Midbrain (tissue), 1 donor: Measurements from ENCODE around the gene PSMC2.
"Not testable (repeated sequence)": the region's sequence is repeated elsewhere in the genome, so short reads cannot be mapped to it uniquely, and the experiment has no call there.

ENCODE experiments used
- DNase-seq: peaks from one replicate; lab custom pipeline; 2025; lab: John Stamatoyannopoulos, UW

Gene PSMC2

GRCh38 chr7:103379270-103379975 lies 32.0 kb downstream of the PSMC2 start:
- no peak for DNase-seq

- DNase-seq, result no peak
Measured at GRCh38 chr7:103380395-103381191, 33.1 kb downstream of the PSMC2 start.

- DNase-seq, result no peak
Measured at GRCh38 chr7:103381280-103382031, 34.0 kb downstream of the PSMC2 start.

DNA sequence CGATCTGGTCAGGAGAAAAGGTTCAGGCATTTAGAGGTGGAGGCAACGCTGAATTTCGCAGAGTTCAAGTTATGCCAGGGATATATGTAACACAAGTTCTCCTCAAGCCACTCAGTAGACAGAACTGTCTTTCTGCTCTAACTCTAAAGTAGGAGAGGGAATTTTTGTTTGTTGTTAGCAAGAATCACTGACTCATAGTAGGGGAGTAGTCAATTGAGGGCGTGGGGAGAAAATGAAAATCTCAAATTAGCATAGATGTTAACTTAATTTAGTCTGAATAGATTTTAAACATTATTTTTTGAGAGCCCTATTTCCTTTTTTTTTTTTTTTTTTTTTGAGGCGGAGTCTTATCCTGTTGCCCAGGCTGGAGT lies 34.6 kb downstream of the PSMC2 start:
- no peak for DNase-seq

GRCh38 chr7:103387242-103387641 lies 39.8 kb downstream of the PSMC2 start:
- DNase-seq, result no peak

DNA sequence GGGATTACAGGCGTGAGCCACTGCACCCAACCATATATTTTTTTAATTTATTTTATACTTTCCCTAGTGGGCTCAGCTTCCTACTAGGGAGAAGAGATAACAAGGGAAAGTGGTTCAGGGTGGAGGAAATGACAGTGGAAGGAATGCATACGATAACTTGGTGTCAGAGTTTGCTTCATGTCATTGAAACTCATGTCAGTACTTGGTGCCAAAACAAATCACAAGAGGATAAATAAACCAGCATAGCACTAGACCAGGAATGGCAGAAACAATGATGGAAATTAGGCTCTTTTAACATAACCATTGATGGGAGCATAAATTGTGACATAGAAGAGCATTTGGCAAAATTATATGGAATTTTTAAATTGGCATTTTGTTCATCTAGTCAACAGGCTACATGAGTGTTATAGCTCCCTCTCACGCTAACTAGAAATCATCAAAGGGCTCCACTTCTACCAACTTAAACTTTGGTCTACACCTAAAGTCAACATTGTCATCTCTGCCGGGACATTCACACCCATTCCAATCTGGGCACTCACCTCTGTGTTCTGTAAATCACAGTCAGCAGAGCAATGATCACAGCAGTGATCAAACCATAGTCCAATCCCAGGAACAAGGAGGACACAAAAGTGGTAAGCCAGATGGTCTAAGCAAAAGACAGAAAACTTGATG lies 41.2 kb downstream of the PSMC2 start:
- no peak for DNase-seq

DNA sequence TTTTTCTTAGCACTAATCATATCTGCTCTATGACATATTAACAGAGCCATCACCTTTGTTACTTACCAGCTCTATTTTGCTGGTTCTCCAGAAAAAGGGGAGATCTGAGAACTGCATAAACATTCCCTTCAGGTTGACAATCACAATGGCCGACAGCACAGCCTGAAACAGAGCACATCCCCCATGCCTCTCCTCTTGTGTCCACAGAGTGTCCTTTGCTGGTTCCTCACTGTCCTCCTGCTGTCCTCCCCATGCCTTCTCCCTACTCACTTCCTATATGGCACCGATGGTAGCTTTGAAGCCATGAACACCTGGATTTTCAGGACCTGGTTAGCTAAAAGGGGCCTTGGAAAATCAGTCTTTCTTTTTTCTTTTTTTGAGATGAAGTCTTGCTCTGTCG lies 41.8 kb downstream of the PSMC2 start:
- no peak for DNase-seq

- no peak for DNase-seq
Measured at GRCh38 chr7:103391150-103391549, 43.7 kb downstream of the PSMC2 start.

DNA sequence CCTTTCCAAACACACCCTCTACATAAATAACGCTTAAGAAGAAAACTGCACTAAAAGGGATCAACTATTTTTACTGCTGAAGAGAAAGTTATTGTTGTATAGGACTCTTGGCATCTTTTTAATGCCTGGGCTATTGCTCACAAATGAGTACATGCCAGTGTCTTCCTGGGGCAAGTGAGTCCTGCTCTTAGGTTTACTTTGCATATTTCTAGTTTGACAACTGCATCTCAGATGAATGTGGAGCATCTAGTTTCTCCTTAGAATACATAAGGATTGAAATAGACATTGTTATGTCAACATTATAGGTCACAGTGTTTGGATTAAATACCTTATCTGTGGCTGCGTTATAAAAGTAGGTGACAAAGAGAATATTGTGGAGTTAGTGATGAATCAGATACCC lies 44.5 kb downstream of the PSMC2 start:
- no peak for DNase-seq

GRCh38 chr7:103394566-103394965 lies 47.1 kb downstream of the PSMC2 start:
- no peak for DNase-seq

GRCh38 chr7:103395071-103395470 lies 47.6 kb downstream of the PSMC2 start:
- DNase-seq, result no peak

GRCh38 chr7:103396471-103396870 lies 49.0 kb downstream of the PSMC2 start:
- no peak for DNase-seq

DNA sequence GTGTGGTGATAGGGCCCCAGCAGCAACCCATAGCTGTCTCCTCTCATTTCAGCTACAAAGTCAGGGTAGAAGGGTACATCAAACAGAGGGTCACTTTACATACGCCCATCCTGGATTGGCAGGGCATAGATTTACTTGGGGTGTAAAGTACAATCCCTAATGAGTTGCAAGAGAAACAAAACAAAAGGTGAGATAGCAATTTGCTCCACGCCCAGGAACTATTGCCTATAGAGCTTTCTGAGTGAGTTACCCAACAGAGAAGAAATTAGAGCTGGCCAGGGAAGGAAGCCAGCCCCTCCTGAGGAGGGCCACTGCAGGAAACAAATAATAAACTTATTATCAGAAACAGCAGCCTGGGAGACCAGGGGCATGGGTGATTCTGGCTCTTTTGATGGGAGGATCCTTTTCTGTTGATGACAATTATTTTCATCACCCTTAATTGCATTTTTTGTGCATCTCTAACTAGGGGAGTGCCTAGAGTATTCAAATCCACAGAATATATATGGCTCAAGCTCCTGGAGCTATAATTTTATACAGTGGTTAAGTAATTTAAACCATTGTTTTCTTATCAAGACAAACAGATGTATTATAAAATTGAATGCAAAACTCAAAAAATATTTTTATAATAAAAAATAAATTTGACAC lies 51.2 kb downstream of the PSMC2 start:
- no peak for DNase-seq

DNA sequence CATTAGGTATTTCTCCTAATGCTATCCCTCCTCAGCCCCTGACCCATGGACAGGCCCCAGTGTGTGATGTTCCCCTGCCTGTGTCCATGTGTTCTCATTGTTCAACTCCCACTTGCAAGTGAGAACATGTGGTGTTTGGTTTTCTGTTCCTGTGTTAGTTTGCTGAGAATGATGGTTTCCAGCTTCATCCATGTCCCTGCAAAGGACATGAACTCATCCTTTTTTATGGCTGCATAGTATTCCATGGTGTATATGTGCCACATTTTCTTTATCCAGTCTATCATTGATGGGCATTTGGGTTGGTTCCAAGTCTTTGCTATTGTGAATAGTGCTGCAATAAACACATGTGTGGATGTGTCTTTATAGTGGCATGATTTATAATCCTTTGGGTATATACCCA lies 52.2 kb downstream of the PSMC2 start:
- not testable (repeated sequence) for DNase-seq

DNA sequence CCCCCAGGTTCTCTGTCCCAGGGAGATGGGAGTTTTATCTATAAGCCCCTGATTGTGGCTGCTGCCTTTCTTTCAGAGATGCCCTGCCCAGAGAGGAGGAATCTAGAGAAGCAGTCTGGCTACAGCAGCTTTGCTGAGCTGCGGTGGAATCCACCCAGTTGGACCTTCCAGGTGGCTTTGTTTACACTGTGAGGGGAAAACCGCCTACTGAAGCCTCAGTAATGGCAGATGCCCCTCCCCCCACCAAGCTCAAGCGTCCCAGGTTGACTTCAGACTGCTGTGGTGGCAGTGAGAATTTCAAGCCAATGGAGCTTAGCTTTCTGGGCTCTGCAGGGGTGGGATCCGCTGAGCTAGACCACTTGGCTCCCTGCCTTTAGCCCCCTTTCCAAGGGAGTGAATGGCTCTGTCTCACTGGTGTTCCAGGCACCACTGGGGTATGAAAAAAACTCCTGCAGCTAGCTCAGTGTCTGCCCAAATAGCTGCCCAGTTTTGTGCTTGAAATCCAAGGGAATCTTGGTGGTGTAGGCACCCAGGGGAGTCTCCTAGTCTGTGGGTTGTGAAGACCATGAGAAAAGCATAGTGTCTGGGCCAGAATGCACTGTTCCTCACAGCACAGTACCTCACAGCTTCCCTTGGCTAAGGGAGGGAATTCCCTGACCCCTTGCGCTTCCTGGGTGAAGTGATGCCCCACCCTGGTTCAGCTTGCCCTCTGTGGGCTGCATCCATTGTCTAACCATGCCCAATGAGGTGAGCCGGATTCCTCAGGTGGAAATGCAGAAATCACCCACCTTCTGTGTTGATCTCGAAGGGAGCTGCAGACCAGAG lies 58.6 kb downstream of the PSMC2 start:
- DNase-seq, result not testable (repeated sequence)

- no peak for DNase-seq
Measured at GRCh38 chr7:103412151-103412550, 64.7 kb downstream of the PSMC2 start.

DNA sequence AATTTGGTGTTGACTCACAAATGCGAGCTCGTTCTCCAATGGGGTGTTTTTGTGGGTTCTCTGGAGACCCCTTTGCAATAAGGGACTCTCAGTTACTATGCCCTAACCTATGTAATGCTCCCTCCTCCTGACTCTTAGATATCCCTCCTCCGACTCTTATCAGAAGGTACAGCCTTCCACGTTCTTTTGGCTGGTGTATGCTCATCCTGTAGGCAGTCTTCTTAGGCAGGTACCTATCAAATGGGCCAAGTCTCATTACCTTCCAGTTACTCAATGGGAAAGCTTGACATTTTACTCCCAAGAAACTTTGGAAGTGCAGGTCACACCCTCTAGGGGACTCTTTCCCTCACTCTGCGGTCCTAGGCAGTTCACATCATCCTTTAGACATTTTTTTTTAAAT lies 66.0 kb downstream of the PSMC2 start:
- no peak for DNase-seq

GRCh38 chr7:103418241-103418640 lies 70.8 kb downstream of the PSMC2 start:
- no peak for DNase-seq
